Measurements from ENCODE around the gene GSDME.
A peak's percentile ranks its signal among the peaks of the same experiment; 100 is the strongest.

The GSDME gene

DNA sequence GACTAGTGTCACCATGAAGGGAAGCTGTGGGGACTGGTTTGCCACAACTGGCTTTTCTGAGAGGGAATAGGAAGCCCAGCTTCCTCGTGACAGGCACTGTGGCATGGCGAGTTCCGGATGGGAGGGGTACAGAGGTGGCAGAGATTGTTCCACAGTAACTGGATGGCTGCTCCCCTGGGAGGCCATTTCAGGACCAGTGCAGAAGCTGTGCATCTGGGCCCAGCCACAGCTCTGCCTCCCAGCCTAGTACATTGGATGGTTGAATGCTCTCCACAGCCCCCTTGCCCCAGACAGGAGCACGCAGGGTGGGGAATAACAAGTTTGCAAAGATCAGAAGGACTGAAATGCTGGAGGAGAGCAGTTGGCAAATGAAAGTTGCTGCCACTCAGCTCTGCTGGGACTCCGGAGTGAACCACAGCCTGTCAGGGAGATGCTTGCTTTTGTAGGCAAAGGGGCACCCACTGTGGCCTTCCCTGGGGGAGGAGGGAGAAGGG, 51.8 kb downstream of the GSDME start:
- no peak for DNase-seq (ENCODE audit: low read depth)

DNA sequence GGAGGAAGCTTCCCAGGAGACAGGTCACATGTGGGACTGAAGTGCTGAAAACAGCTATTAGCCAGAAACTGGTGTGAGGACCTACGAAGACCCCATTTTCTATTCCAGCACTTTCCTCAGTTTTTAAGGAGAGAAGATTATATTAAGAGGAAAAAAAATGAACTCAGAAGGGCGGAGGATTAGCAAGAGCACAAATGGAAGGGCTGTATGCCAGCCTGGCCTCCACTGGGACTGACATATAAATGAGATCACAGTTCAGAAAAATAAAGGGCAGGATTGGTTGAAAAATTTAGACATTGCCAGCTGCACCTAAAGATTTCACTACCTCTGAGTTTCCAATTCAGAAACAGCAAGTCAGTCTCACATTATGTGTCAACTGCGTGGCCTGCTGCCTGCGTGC, 53.0 kb downstream of the GSDME start:
- no peak for DNase-seq (ENCODE audit: low read depth)

DNA sequence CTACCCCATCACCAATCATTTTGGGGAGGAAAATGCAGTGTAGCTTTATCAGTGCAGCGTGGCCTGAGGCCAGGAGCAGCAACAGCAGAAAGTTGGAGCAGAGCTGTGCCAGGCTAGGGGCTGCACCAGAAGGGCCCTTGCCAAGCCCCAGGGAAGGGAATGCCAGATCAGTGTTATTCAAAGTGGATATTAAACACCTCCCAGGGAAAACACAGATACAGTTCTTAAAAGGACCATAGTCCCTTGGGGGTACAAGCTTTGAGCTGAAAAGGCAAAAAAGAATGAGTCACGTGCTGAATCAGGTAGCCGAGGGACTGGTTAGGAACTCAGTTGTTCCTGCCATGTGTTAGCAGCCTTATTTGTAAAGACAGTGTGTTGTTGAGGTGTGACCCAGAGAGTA, 54.0 kb downstream of the GSDME start:
- DNase-seq (ENCODE audit: low read depth): no peak

DNA sequence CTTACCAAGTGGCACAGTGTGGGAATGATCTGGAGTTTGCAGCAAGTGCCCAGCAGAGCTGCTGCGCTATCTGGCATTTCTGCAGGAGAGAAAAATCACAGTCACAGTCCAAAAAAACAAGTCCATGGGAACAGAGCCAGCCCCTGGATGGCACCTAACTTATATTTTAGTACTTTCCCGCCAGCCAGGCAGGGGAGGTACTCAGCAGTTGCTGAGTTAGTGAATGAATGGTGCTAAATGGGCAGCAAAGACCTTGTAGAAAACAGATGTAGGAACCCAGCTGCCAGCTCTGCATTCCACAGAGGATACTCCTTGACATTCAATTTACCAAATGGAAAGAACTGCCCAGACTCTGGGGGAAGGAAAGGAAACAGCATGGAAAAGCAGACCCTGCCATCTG, 54.5 kb downstream of the GSDME start:
- no peak for DNase-seq (ENCODE audit: low read depth)

DNA sequence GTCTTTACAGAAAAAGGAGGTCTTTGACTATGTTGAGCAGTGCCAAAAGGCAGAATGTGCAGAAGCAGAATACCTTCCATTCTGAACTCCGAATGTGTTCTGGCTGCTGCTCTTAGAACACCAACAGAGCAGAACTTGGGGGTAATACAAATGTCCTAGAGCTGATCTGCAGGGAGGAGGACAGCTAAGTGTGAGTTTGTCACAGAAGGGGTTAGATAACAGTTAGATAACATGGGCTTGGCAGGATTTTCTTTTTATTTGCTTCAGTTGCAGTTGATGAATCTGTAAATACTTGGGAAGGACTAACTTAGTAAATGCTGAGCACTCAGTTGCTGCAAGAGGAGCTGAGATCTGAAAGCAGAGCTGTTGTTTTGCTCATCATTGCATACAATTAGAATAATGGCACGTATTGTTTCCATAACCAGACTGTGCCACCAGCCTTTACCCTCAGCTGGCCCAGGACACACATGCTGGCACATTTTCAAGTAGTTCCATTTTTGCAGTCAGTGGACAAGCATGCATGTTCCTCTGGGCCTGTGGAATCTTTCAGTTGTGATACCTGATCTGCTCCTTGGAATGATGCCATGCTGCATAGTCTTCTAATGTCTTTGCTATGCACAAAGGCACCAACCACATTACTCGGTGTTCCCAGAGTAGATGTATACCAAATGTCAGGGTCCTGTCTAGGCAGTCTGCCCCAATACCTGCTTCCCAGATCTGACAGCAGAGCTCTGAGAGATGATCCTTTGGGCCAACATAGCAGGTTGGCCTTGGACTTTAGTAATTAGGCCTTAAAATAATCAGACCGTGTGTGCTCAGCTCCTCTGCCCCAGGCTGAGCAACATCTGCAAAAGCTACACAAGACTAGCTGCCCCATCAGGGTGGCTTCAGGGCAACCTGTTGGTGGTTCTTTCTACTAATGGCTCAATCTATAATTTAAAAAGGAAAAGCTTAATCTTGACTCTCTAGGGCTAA, 55.7 kb downstream of the GSDME start:
- peak; percentile 84 for DNase-seq (ENCODE audit: low read depth)

DNA sequence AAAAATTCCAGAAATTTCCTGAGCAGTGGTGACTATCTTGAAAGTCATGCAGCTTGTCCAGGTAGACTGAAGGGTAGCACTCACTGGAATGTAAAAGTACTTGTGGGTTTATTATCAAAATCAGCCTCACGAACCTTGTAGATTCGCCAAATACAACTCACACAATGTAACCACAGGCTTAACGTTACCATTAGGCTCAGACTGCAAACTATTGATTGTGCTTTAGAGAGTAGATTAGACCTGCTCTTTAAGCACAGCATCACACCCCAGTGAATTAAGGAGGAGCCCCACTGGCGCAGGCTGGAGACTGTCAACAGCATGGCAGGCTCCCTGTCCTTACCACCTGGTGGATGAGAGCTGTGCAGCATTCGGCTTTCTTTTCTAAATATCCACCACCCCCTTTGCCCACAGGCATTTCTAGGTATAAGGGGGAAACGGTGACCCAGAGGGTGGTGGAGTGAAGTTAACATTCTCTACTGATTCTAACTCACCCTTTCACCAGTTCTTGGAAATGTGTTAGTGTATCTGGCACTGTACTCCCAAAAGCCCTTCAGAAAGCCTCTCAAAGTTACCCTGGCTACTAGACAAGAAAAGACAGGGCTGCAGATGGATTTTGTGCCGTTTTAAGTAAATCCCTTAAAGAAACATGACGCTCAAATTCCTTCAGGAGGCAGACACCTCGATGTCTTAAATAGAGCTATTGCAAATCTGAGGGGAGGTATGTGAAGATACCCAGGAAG, 56.6 kb downstream of the GSDME start:
- no peak for DNase-seq (ENCODE audit: low read depth)

DNA sequence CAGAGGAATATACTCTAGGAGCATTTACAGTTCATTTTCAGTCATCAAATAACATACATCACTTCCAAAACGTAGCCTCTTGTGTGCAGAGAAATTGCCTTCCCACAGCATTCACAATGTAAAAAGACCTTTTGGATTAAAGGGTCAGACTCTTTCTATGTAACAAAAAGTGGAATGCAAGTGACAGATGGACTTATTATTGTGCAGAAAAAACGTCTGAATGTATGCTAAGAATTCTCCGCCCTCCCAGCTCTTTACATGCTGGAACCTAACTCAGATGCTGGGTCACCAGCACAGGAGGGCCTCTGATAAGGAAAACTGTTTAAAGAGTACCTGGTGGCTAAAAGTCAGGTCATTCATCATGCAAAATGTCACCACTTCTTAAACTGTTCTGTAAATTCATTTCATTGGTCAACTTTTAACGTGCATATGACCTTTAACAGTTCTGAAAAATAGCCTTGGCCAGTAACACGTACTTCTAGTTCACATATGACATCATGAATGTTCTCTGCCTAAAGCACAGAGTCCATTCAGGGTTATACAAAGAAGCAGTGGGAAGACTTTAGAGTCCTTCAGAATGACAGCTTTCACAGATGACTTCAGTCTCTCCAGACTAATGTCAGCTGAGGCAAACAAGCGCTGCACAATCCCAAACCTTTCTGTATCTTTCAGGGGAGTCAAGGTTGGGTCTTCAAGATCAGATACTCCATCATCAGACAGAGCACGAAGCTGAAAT, 58.6 kb downstream of the GSDME start:
- DNase-seq (ENCODE audit: low read depth): no peak

DNA sequence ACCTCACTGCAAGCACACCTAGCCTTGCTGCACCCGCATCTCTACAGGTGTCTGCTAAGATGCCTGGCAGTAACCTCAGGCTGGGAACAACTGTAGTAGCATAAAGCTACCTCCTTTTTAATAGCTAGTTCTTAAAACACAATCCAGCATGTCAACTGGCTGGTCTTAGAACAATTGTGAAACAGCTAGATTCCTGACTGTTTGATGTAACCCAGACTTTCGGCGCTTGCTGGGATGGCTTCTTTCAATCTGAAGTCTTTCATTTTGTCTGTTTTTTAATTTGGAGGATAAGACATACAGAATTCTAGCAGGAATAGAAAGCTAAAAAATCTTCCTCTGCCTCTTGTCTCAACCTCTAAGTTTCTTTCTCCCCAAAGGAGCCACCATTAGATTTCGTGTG, 59.8 kb downstream of the GSDME start:
- DNase-seq (ENCODE audit: low read depth): no peak

DNA sequence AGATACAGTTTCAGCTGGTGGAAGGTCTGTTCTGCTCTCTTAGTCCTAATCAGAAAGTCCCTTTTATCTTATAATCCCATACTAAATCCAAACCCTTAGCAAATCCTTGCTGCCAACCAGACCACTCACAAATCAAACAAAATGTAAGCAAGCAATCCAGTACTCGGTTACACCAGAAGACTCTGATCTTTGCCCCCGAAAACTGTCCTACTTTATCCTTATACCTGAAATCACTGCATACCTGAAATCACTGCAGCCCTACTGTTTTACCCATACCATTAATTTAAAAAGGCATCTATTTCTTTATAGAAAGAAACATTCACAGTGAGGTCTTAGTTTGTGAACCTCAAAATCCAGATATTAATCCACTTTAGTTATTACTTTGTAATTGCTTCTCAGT, 64.7 kb downstream of the GSDME start:
- DNase-seq (ENCODE audit: low read depth): no peak

DNA sequence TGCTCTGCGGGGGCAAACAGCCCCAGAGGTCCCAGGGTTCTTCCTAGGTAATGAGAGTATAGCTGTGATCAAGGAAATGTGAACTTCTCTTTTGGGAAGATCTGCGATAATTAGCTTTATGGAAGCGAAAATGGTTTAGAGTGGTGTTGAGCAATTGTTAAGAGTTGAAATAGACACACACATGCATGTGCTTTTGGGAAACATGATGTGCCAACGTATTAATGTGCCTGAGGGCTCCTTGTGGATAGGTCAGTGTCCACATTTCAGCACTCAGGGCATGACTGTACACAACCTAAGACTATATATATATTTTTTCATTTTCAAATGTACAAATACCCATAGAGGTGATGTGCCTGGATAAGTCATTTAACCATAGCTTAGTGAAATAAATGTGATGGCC, 67.0 kb downstream of the GSDME start:
- DNase-seq (ENCODE audit: low read depth): no peak

DNA sequence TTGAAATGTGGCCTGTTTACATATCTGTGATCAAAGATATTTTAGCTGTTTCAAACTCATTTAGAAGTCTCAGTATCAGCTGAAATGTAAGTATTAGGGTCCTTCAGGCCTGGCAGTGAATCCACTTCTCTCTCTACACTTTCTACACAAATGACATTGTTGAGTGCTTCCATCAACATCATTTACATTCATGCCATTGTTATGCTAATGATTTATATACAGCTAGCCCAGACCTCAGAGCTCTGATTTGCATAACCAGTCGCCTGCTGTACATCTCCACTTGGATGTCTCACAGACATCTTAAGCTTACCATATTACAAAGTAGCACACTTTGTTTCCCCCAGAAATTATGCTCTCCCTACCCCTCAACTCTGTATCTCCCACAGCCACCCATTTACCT, 71.6 kb downstream of the GSDME start:
- DNase-seq (ENCODE audit: low read depth): no peak

DNA sequence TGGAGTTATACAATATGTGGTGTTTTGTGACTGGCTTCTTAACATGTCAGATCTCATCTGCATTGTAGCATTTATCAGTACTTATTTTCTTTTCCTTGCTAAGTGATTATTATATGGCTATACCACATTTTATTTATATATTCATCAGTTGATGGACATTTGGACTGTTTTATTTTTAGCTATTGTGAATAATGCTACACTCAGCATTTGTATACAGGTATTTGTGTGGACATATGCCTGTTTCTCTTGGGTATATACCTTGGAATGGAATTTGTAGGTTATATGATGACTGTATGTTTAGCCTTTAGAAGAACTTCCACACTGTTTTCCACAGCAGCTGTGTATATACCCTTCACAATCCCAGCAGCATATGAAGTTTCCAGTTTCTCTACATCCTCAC, 86.5 kb downstream of the GSDME start:
- no peak for DNase-seq (ENCODE audit: low read depth)

DNA sequence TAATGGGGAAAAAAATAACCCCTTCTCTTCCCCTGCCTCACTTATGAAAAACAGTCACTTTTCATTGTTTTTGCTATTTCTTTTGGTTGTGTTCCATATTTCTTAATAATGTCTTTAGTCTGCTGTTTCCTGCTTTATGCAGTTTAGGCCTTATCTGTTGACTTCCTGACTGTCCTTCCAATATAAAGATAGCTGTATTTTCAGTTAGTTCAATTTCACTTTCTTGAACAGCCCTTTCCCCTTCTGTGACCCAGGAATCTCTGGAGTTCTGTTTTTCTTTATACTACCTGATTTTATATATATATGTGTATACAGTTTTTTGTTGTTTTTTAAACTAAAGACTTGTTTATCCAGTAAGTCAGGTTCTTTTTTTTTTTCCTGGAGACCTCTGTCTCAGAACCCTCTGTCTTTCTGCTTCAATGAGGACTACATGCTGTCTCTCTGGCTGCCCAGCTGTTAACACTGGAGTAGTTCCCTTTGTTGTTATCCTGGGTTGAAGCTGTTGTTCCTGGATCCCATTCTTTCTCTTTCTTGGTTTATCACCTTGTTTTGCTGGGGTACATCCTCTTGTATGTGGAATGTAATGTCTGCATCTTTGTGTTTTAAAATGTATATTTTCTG, 87.2 kb downstream of the GSDME start:
- DNase-seq (ENCODE audit: low read depth): no peak

DNA sequence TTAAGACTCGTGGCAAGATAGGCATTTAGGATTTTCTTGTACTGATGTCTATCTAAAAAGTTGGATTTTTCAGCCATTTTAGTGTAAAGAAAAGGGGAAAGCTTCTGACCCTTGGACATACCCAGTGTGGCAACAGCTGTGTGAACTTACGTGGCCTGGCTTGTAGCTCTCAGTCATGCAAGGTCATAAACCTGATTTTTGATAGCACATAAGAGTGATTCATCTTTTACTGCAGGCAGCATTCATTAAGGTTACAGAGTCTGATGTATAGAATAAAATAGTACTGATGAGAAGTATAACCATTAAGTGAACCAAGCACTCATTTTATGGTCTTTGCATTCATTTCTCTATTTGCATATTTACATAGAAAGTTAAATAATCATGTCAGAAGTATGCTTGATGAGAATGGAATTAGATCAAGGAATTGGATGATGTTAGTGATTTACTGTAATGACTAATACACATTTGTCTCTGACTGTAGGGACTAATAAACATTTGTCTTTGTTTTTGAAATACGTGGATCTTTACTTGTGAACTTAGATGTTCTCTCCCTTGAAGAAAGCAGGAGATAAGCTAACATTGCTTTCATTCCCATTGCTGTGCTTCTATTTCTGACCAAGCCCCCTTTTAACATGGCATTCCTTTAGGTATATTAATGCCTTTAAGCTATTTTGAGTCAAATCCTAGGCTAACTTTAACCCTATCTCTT, 88.2 kb downstream of the GSDME start:
- DNase-seq (ENCODE audit: low read depth): peak; percentile 5

DNA sequence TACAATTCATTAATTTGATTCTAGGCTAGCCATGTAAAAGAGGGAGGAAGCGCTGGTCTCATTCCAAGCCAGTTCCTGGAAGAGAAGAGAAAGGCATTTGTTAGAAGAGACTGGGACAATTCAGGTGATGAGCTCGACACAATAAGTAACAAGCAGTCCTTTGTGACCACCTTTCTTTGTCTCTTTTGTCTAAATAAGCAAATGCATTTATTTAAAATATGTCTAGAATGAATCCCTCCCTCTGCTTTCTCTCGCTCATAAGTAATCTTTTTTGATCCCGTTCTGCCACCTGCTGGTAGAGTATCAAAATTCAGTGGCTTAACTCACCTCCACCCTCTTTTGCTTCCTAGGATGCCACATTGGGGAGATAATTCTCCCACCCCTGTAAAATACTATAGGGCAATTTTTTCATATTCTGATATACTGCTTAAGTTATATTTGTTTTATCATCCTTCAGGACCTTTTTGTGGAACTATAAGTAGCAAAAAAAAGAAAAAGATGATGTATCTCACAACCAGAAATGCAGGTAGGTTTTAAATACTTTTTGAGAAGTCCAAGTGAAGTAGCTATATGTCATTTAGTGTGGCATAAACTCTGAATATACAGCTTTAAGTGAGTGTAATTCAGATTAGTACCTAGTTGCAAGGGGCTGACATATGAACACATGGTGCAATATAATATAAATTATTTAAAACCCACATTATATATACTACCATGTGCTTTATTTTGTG, 91.5 kb downstream of the GSDME start:
- DNase-seq (ENCODE audit: low read depth): peak; percentile 39

DNA sequence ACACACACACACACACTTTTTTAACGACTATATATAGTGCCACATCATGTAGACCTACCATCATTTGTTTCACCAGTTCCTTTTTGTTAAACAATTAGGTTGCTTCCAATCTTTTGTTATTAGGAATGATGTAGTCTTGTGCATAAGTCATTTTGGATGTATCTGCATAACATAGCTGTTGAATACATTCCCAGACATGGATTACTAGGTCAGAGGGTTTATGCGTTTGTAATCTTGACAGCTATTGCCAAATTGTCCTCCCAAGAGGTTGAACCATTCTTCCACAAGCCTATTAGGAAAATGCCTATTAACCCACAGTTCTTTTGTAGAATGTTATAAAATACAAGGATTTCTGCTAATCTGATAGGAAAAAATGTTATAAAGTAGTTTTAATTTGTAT, 96.7 kb downstream of the GSDME start:
- DNase-seq (ENCODE audit: low read depth): peak; percentile 53

DNA sequence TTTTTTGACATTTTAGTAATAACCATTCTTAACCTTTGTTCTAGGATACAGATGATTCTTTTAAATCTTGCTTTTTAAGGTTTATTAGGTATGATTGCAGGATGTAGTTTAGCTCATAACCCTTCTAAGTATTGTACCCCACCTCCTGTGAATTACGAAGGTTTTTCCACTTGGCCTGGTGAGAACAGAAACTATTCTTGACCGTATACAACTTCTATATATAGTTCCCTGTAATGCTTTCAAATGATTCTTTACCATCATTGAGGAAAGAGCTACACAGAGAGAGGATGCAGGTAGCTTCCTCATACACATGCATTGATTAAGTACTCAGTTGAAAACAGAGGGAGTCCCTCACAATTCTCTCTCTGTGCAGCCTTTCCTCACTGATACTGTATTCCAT, 97.8 kb downstream of the GSDME start:
- DNase-seq (ENCODE audit: low read depth): no peak

DNA sequence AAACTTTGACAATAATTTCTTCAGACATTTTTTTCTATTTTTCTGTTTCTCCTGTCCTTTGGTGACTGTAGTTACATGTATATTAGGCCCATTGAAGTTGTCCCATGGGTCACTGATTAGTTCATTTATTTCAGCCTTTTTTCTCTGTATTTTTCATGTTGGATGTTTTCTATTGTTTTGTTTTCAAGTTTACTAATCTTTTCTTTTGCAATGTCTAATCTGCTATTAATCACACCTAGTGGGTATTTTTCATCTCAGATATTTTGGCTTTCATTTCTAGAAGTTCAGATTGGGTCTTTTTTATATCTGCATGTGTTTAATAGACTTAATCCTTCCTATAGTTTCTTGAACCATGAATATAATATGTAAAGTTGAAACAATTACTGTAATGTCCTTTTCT, 99.3 kb downstream of the GSDME start:
- DNase-seq (ENCODE audit: low read depth): no peak

DNA sequence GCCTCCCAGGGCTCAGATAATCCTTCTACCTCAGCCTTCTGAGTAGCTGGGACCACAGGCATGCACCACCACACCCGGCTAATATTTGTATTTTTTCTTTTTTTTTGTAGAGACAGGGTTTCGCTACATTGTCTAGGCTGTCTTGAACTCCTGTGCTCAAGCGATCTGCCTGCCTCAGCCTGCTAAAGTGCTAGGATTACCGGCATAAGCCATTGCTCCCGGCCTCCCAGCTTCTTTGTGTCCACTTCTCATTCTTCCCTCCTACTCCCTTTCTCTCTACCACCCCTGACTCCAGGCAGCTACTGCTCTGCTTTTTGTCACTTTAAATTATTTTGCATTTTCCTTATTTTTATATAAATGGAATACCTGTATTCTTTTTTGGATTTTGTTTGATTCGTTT, 100.7 kb downstream of the GSDME start:
- DNase-seq (ENCODE audit: low read depth): no peak

DNA sequence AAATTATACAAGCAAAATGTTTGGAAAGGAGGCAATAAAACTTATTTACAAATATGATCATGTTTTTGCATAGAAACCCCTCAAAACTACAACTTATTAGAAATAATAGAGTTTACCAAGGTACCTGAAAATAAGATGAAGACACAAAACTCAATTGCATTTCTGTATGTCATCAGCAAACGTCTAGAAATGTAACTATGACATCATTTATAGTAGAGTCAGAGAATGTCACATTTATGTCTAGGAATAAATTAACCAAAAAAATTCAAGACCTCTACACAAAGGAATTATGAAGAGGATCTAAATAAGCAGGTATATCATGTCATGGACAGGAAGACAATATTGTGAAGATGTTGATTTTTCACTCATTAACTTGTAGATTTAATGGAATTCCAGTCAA, 103.0 kb downstream of the GSDME start:
- DNase-seq (ENCODE audit: low read depth): no peak

All from fibroblast of the conjunctiva (primary cell).